GM19193 (cell line): ENCODE results near the gene MSX2.

Experiments
- POLR2A ChIP-seq: IDR thresholded peaks from 4 replicates; pipeline ENCODE4 v1.6.1; 2011; ENCODE audit not compliant: insufficient read depth, insufficient read length; ENCODE audit errors: extremely low read depth

The MSX2 gene

DNA sequence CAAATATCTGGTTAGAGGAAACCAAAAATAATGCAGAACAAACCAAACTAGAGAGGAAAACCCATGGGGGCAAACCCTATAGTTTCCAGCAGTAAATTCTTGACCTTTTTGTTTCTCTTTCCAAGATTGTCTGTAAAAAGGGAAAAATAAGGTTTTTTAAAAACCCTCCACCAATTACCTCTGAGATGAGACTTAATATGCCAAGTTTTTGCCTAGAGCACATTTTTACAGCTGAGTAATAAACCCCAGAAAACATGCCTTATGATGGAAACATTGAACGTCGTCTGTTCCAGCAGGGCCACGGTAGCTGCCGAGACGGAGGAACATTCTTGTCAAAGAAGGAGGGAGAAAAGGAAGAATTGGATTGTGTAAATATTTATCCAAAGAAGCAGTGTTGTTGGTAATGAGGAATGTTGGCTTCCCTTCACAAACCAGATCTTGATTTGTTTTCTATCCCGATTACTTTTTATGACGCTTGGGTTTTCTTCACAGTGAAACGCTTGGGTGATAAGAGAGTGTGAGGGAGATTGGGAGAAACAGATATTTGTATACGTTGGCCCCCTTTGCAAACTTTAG lies 17.3 kb upstream of the MSX2 start:
- no peak for TF ChIP-seq POLR2A

DNA sequence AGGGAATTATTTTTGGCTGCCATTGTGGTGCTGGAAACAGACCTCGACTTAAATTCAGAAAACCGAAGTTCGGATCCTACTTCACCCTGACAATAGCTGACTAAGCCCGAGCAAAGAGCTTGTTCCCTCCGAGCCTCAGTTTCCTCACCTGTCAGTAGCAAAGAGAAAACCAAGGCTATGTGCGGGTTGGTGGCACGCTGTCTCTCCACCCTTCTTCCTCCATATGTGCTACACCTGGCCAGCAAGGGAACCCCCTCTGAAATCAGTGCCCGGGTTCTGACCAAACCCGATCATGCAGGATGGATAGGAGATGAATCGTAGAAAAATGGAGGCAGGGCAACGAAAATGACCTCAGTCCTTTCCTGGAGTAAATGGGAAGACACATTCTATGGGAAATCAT lies 16.7 kb upstream of the MSX2 start:
- TF ChIP-seq POLR2A = no peak

DNA sequence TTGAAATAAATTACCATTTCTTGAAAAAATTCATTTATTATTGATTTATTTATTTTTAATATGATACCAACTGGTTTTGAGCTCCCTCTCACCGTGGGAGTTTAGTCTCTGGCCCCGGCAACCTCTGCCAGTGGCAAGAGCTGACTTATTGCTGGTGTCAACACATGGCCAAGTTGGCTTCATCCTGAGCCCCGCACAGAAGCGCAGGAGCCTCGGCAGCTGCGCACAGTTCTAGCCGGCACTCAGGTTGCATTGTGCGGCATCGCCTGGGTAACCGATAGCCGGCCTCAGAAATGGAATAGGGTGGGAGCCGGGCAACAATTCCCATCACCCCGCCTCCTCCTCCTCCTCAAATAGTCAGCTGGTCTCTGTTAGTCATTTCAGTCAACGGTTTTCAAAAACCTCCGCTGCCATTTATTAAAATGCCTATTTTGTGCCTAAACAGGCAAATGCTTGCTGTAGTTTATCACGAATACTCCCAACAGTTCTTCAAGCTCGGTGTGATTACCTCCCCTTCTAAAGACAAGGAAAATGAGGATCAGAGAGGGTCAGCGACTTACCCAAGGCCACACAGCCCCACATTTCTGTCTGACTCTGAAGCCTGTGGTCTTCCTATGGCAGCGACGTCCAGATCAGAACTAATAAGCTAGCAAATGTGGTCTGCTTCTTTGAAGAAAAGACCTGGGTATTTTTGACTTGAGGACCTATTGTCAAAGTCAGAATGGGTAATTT lies 15.7 kb upstream of the MSX2 start:
- no peak for TF ChIP-seq POLR2A

DNA sequence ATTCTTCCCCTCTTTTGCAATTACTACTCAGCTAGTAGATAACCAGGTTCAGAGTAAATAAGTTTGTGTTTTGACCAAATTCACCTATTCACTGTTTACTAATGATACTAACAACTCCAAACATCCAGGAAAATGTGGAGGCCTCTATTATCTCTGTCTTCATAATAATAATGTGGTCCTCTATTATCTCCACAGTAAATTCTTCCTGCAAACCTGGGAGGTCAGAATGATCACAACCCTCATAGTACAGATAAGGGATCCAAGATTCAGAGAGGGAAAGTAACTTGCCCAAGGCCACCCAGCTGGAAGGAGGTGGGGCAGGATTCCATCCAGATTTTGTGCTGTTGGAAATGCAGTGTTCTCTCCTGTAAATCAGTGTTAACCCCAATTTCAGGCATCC lies 9.6 kb upstream of the MSX2 start:
- TF ChIP-seq POLR2A = no peak

DNA sequence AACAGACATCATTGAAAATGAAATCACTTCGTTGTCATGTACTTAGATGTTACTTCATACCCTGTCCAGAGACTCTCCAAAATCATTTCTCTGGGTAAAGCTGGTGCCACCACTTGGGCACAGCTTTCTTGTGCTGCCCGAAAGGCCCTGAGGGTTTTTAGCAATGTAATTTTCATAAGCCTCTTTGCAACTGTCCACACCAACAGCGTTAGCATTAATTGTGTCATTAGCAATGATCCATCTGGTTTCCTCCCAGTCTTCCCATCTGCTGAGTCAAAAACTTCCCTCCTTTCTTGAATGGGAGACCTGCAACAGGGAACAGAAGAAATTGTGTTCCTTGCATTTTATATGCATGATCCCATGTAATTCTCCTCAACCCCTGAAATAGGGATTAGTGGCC lies 8.6 kb upstream of the MSX2 start:
- TF ChIP-seq POLR2A = no peak

DNA sequence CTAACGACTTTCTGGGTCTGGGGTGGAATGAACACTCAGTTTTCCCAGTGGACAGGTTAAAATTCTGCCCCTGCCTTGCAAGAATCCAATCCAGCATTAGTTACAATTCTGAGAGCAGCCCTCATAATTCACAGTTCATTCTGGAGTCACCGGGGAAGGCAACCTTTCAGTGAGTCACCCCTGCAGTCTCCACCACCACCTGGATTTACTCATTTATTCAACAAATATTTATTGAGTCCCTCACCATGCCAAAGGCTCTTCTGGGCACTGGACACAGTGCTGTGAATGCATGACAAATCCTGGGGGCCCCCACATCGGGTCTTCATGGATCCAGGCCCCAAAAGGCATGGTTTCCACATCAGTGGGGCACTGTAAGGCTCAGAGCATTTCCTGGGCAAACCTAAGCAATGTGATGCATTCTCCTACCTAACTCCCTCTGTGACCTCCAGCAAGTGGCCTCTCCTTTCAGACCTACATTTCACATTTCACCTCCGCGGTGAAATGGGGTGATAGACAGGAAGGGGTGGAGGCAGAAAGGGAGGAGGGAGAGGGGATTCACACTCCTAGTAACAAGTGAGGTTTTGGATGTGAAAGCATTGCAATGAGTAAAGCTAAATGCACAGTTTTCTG lies 6.4 kb upstream of the MSX2 start:
- TF ChIP-seq POLR2A = no peak

DNA sequence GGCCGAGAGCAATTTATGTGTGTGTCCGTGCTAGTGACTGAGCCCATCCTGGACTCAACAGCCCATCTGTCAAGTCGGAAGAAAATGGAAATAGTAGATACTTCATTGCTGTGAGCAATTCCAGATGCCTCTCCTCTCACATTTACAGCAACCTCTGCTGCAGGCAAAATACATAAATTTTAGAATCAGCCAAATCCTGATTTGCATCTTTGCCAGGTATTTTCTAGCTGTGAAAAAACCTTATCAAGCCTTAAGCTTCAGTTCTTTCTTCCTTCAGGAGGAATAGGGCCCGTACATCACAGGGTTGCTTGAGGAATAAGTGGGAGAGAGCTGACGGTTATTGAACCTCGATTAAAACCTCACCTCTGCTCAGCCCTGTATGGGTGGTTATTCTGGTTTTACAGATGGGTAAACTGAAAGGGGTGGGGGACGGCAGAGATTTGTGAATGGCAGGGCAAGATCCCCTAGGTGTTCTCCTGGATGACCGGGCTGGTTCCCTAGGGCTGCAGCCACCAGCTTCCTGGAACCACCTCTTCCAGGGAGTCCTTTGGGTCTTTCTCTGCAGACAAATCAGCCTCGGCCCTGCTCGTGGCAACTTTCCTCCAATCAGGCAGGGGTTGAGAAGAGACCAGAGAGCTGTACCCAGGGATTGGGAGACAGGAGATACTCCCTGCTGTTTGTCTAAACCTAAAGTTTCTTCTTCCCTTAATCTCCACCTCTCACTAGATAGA lies 5.3 kb upstream of the MSX2 start:
- no peak for TF ChIP-seq POLR2A

DNA sequence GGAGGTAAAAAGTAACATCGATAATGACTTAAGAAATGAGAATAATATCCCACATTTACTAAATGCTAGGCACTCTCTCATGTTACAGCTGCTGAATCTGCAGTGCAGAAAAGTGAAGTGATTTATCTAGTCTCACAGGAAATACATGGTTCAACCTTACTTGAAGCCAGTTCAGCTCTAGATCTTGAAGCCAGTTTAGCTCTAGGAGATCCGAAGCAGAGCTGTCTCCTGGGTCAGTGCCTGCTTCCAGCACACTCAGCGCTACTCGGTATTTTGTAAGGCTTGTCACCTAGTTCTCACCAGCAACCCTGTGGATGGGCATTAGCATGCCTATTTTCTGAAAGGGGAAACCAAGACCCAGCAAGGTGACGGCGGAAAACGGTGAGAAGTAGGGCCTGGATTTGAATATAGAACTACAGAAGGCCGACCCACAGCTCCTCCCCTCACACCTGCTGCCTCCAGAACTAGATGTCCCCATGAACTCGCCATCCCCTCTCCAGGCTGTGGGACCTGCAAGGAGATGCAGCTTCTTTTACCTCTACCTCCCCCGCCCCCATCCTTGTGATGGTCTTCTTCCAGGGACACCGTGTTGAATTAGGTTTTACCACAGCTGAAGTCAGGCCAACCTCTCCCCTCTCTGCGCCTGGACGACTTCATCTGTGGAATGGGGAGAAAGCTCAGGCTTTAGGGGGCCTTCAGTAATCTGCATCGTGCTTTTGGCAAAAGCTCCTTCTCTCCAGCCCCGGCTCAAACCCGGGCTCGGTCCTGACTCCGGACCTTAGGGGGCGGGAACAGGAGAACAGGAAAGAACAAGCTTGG lies 4.4 kb upstream of the MSX2 start:
- TF ChIP-seq POLR2A = no peak

DNA sequence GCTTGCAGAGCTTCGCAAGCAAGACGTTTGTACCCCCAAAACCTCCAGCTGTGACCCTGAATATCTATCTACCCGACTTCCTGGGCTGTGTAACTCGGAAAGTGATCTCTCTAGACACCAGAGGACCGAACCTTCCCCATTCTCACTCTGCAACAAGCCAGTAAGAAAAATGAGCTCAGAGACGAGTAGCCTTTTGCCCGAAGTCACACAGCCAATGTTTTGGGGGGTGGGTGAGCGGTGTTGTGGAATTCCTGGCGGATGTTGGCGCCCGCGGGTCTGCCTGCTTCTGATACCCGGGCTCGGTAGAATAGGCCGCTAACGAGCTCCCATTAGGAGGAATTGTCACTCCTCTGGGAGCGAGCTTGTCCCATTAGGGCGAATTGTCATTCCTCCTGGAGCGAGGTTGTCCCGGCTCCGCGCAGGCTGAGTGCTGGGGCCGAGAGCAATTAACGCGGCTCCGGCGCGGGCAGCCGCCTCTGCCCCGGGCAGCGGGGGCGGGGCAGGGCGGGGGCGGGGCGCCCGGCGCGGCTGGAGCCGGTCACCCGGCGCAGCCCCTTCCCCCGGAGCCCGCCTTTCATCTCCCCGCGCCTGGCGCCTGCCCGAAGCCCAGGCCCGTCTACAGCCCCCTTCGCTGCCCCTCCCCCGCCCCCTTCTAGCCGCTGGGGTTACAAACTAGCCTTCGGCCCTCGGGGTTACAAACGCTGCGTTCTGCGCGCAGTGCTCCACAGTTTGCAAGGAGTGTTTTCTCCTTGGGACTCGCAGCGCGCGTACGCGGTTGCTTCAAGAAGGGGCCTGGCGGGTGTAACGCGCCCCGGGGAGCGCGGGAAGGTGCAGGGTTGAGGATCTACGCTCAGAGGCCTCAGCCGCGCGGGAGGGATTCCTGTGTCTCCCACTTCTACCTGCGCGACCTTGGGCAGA lies 3.5 kb upstream of the MSX2 start:
- no peak for TF ChIP-seq POLR2A

DNA sequence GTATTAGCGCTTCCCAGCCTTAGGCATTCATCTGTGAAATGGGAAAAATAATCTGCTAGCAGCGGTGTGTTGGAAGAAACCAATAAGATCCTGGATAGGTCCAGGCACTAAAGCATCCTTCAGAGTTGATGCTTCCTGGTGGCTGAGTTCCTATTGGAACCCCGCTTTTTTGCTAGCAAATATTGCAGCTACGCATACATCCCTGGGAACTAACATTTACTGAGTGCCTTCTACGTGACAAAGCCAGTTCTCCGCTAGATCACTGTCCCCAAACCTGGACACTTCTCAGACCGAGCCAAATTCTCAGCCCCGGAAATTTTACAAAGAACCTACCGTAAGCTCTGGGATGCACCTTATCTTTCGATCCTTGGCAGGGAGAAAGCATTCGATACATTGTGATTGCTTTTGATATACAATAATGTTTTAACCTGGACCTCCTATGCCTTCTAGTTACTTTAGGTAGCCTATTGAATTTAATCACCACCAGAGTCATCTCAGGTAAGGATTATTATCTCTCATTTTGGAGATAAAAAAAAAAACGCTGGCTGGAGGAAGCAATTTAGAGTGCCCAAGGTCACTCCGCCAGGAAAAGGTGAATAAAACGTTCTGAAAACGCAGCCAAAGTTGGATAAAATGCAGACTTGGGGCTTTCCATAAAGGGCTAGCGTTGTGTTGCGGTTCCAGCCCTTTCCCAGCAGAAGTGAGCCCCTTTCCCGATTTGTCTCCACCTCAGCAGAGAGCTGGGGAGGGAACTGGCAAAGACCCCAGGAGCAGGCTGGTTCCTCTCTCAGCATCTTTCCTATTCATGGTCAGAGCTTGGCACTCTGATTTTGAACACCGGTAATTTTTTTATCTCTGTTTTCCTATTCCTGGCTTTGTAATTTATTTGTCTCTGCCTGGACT lies 2.6 kb upstream of the MSX2 start:
- no peak for TF ChIP-seq POLR2A

DNA sequence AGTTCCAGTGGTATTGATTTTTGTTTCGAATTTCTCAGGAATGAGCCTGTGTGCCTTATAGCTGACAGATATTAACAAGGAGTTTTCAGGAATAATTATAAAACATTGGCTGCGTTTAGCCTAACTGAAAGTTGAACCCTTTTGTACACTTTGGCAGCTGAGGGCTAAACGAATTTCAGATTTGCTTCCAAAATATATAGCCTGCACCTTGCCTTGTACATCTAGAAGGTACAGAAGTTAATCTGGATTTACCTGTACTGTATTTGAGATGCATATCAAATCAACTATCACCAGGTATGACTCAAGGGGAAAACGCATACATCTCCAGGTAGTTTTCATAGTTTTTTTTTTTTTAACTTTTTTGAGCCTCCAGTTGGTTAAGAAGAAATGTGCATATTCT lies 1.9 kb upstream of the MSX2 start:
- TF ChIP-seq POLR2A = no peak

DNA sequence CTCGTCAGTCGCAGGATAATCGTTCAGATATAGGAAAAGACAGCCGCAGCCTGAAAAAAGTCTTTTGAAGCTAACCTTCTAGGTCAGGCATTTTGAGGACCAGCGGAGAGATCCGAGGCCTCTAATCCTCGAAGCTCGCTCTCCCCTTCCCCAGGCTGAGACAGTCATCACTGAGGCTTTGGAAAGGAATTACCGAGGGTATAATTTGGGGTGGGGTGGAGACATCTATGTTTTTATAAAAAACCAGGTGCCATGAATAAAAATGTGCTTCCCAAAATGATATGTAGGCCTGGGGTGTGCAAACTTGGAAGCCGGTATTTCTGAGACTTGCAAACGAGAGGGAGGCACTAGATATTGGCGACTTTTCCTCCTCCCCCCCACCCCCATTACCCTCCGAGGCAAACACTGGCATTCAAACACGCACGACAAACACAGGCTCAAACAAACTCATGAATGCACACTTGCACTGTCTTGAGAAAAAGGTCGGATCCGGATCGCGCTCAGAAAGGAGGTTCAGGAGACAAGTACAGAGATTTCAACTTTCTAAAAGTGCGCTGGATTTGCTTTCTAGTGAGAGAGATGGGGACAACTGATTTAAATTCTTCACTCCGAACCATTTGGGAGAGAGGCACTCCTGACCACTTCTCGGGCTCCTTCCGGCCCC lies 935 bp upstream of the MSX2 start:
- TF ChIP-seq POLR2A = no peak
